ENCODE data around the gene TACC2.

TACC2 gene

DNA sequence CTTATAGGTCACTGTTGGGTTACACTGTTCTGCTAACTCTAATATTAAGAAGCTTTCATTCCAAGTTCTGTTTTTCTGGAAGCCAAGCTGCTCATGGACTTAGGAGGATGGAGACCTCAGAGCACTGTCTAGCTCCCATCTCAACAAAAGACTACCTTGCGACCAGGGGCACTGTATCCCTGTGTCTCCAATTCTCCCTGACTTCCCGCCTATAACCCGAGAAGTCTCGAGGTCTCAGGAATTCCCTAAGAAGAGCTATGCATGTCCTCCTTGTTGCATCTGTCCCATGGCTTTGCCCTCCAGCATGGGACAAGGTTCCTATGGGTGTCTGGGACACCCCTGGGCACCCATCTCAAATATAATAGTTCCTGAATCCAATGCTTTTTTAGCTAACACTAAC lies 313.4 kb downstream of the TACC2 start:
- no peak for DNase-seq

DNA sequence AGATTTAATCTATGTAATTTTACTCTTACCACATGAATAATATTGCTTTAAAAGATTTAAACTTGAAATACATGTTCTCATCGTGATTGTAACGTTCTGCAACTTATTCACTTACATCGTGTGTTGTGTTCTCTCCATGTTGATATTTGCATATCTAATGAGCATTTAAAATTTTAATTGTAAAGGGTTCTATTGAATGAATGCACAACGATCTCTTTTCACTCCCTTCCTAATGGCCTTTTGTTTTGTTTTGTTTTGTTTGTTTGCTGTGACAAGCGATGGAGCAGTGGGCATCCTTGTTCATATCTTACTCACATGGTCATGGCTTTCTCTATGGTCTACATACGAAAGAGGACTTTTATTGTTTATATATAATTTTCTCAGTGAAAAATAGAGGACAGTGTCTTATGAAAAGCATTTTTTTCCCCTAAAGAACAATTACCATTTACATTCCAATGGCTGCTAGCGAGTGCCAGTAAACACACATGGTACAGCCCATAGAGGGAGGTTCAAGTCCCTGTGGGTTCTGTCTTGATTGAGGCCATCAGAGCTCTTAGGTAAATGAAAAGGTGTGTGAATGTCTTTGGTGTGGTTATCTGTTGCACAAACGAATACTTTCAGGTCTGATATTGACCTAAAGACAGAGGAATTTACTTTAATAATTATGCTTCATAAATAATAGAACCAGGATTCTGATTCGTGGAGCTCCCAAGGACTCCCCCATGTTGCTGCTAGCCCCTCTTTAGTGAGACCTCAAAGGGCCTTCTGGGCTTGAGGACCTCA lies 314.5 kb downstream of the TACC2 start:
- no peak for DNase-seq
